HEK293 (cell line): ENCODE results near the gene ACTR3.

ENCODE experiments used
- CTCF ChIA-PET: fragments of 350-600 bp; formaldehyde crosslinking; extraction: SDS; loops from one replicate; lab custom pipeline; 2021; ENCODE audit warnings: antibody characterized with exemption; lab: Yijun Ruan, JAX
- POLR2A ChIA-PET: fragments of 300-600 bp; formaldehyde crosslinking; extraction: SDS; loops from one replicate; lab custom pipeline; 2020; ENCODE audit warnings: antibody characterized with exemption, inconsistent platforms; lab: Yijun Ruan, JAX
- H3K27ac ChIP-seq: fragments of 200-500 bp; sonication (Bioruptor generic); 2 replicates; pipeline ENCODE4 v1.5.1; 2014; ENCODE audit warnings: low read depth, low read length, control low read depth, inconsistent platforms; ENCODE audit errors: extremely low read depth
- H3K36me3 ChIP-seq, 2 experiments: fragments of 200-500 bp in 1 of 2; sonication (Bioruptor generic) in 1 of 2; 1 replicate in 1 of 2; 2 replicates in 1 of 2; pipeline ENCODE4 v1.5.1; 2014 to 2017; ENCODE audit warnings: inconsistent platforms in 2 of 2, low read length in 2 of 2; ENCODE audit not compliant: control insufficient read depth in 2 of 2, insufficient read depth in 1 of 2
- H3K4me1 ChIP-seq: fragments of 200-500 bp; sonication (Bioruptor generic); 2 replicates; pipeline ENCODE4 v1.5.1; 2014; ENCODE audit warnings: mild to moderate bottlenecking, low read length, inconsistent platforms; ENCODE audit not compliant: control insufficient read depth, insufficient read depth
- H3K4me3 ChIP-seq: 2 replicates; pipeline ENCODE4 v1.5.1; 2011; ENCODE audit warnings: low read depth, mild to moderate bottlenecking, control low read depth, low read length, moderate library complexity
- H3K9me3 ChIP-seq: fragments of 200-500 bp; sonication (Bioruptor generic); 2 replicates; pipeline ENCODE4 v1.5.1; 2014; ENCODE audit warnings: low read depth, low read length, inconsistent platforms; ENCODE audit not compliant: control insufficient read depth, insufficient read depth
- FEZF1 ChIP-seq: fragments of 450-650 bp; formaldehyde crosslinking; IDR thresholded peaks from 2 replicates; pipeline ENCODE4 v1.5.1; 2016; ENCODE audit warnings: missing biosample characterization, missing genetic modification characterization
- HIC1 ChIP-seq: fragments of 450-650 bp; formaldehyde crosslinking; IDR thresholded peaks from 2 replicates; pipeline ENCODE4 v1.5.1; 2016; ENCODE audit warnings: missing biosample characterization, missing genetic modification characterization
- KLF16 ChIP-seq: fragments of 450-650 bp; formaldehyde crosslinking; IDR thresholded peaks from 2 replicates; pipeline ENCODE4 v1.5.1; 2017; ENCODE audit warnings: missing biosample characterization, missing genetic modification characterization
- MZF1 ChIP-seq: fragments of 450-650 bp; formaldehyde crosslinking; IDR thresholded peaks from 2 replicates; pipeline ENCODE4 v1.5.1; 2017; ENCODE audit warnings: missing biosample characterization, missing genetic modification characterization, borderline replicate concordance
- PRDM1 ChIP-seq: fragments of 450-650 bp; formaldehyde crosslinking; IDR thresholded peaks from 2 replicates; pipeline ENCODE4; 2016; ENCODE audit warnings: missing biosample characterization, missing genetic modification characterization
- RBAK ChIP-seq: fragments of 450-650 bp; formaldehyde crosslinking; IDR thresholded peaks from 2 replicates; pipeline ENCODE4 v1.5.1; 2016; ENCODE audit warnings: missing biosample characterization, missing genetic modification characterization
- SALL2 ChIP-seq: fragments of 450-650 bp; formaldehyde crosslinking; IDR thresholded peaks from 2 replicates; pipeline ENCODE4 v1.5.0; 2017; ENCODE audit warnings: missing biosample characterization, mild to moderate bottlenecking, missing genetic modification characterization, borderline replicate concordance
- SCRT2 ChIP-seq: fragments of 450-650 bp; formaldehyde crosslinking; IDR thresholded peaks from 2 replicates; pipeline ENCODE4 v1.5.1; 2016; ENCODE audit warnings: missing biosample characterization, missing genetic modification characterization
- ZBTB20 ChIP-seq: fragments of 450-650 bp; formaldehyde crosslinking; IDR thresholded peaks from 2 replicates; pipeline ENCODE4 v1.5.1; 2016; ENCODE audit warnings: missing biosample characterization, missing genetic modification characterization
- ZBTB7A ChIP-seq: fragments of 450-650 bp; formaldehyde crosslinking; IDR thresholded peaks from 2 replicates; pipeline ENCODE4 v1.5.1; 2016; ENCODE audit warnings: low read depth, missing biosample characterization, missing genetic modification characterization
- ZEB2 ChIP-seq: fragments of 450-650 bp; formaldehyde crosslinking; IDR thresholded peaks from 2 replicates; pipeline ENCODE4 v1.5.1; 2016; ENCODE audit warnings: missing biosample characterization, missing genetic modification characterization
- ZFP41 ChIP-seq: fragments of 450-650 bp; formaldehyde crosslinking; IDR thresholded peaks from 2 replicates; pipeline ENCODE4 v1.5.1; 2016; ENCODE audit warnings: missing biosample characterization, missing genetic modification characterization, borderline replicate concordance
- ZNF10 ChIP-seq: fragments of 450-650 bp; formaldehyde crosslinking; IDR thresholded peaks from 2 replicates; pipeline ENCODE4 v1.5.1; 2017; ENCODE audit warnings: missing biosample characterization, missing genetic modification characterization
- ZNF121 ChIP-seq: fragments of 450-650 bp; formaldehyde crosslinking; IDR thresholded peaks from 2 replicates; pipeline ENCODE4 v1.5.1; 2016; ENCODE audit warnings: missing biosample characterization, missing genetic modification characterization
- ZNF266 ChIP-seq: fragments of 450-650 bp; formaldehyde crosslinking; IDR thresholded peaks from 2 replicates; pipeline ENCODE4 v1.5.1; 2016; ENCODE audit warnings: missing biosample characterization, missing genetic modification characterization, low read depth
- ZNF274 ChIP-seq, 2 experiments: fragments of 200-500 bp in 1 of 2; fragments of 450-650 bp in 1 of 2; sonication (Bioruptor generic) in 1 of 2; formaldehyde crosslinking in 1 of 2; IDR thresholded peaks; 2 replicates each; pipeline versions ENCODE4 v1.5.1 to v1.6.1; 2014 to 2016; ENCODE audit warnings: borderline replicate concordance in 1 of 2, inconsistent platforms in 1 of 2, low read length in 1 of 2, missing biosample characterization in 1 of 2, missing genetic modification characterization in 1 of 2
- ZNF366 ChIP-seq: fragments of 450-650 bp; formaldehyde crosslinking; conservative IDR thresholded peaks from 2 replicates; pipeline ENCODE4 v1.5.1; 2016; ENCODE audit warnings: missing biosample characterization, missing genetic modification characterization
- ZNF394 ChIP-seq: fragments of 450-650 bp; formaldehyde crosslinking; IDR thresholded peaks from 2 replicates; pipeline ENCODE4 v1.5.1; 2016; ENCODE audit warnings: missing biosample characterization, missing genetic modification characterization, mild to moderate bottlenecking, moderate library complexity, borderline replicate concordance
- ZNF549 ChIP-seq: fragments of 450-650 bp; IDR thresholded peaks from 2 replicates; pipeline ENCODE4 v1.5.1; 2018; ENCODE audit warnings: missing biosample characterization, missing genetic modification characterization, mild to moderate bottlenecking, inconsistent platforms, moderate library complexity
- ZNF596 ChIP-seq: fragments of 450-650 bp; IDR thresholded peaks from 2 replicates; pipeline ENCODE4 v1.5.0; 2018; ENCODE audit warnings: missing biosample characterization, mild to moderate bottlenecking, missing genetic modification characterization, moderate library complexity
- ZNF639 ChIP-seq: fragments of 450-650 bp; formaldehyde crosslinking; IDR thresholded peaks from 2 replicates; pipeline ENCODE4 v1.5.1; 2016; ENCODE audit warnings: missing biosample characterization, missing genetic modification characterization
- ZNF645 ChIP-seq: fragments of 450-650 bp; formaldehyde crosslinking; IDR thresholded peaks from 2 replicates; pipeline ENCODE4; 2016; ENCODE audit warnings: missing biosample characterization, missing genetic modification characterization
- ZNF707 ChIP-seq: fragments of 450-650 bp; formaldehyde crosslinking; IDR thresholded peaks from 2 replicates; pipeline ENCODE4 v1.5.1; 2016; ENCODE audit warnings: missing biosample characterization, missing genetic modification characterization
- ZNF777 ChIP-seq: fragments of 450-650 bp; formaldehyde crosslinking; IDR thresholded peaks from 2 replicates; pipeline ENCODE4 v1.5.1; 2017; ENCODE audit warnings: missing biosample characterization, missing genetic modification characterization, borderline replicate concordance
- TF ChIP-seq, protein P1 (sequence below): fragments of 450-650 bp; formaldehyde crosslinking; IDR thresholded peaks from 2 replicates; pipeline ENCODE4 v1.5.1; 2016; ENCODE audit warnings: missing biosample characterization, missing genetic modification characterization

Gene ACTR3

GRCh38 chr2:113875135-113875534 lies 14.8 kb upstream of the ACTR3 start:
- Histone ChIP-seq H3K27ac (no peak overlapping the region), H3K36me3 (no peaks in the 10 kb centered on the region), H3K9me3 (no peaks in the 10 kb centered on the region), H3K4me3 (no peak overlapping the region), H3K4me1 (peaks cover 26% of the 10 kb centered on the region)
- CTCF ChIA-PET: no interaction called here
- no peak for TF ChIP-seq ZNF266
- no peak for TF ChIP-seq ZNF639
- no peak for TF ChIP-seq FEZF1 (tag by site-specific recombination)
- POLR2A ChIA-PET: interaction anchor here (2.9 kb wide), 1 partner anchor 119 kb away, joined by 16 read pairs; the partner anchor contains the start of gene SLC35F5

DNA sequence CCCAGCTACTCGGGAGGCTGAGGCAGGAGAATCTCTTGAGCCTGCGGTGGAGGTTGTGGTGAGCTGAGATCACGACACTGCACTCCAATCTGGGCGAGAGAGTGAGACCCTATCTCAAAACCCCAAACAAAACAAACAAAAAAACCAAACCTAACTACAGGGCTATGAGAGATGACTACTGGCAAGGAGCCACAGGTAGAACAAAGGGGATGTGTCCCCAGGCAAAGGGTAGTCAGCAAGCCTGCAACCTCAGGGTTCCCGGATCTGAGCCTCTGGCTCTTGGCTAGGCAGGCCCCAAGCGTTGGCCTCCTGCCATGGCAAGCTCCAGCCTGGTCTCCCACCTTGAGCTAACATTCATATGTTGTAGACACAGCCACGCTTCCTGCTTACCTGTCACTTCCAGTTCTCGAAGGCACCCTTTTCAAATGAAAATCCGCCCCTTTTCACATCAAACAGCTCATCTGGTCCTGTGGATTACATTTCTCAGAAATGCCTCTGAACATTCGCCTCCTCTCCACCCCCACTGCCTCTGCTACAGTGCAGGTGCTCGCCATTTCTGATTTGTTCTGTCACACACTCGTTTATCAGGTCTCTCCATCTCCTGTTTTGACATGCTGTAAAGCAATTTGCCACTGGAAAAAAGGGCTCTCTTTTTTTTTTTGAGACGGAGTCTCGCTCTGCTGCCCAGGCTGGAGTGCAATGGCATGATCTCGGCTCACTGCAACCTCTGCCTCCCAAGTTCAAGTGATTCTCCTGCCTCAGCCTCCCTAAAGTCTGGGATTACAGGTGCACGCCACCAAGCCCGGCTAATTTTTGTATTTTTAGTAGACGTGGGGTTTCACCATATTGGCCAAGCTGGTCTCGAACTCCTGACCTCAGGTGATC lies 13.1 kb upstream of the ACTR3 start:
- CTCF ChIA-PET: interaction anchor here (1.0 to 1.5 kb wide), 3 partner anchors 16 to 273 kb away, joined by 3 to 6 read pairs (median 5); no protein-coding TSS in a partner anchor
- H3K9me3 ChIP-seq: no peaks in the 10 kb centered on the region
- TF ChIP-seq SALL2 (no peak), SCRT2 (peak; percentile 53), ZBTB7A (tag by site-specific recombination) (no peak), ZNF549 (tag by site-specific recombination) (no peak), ZBTB20 (tag by site-specific recombination) (0 out of 2 replicates have a peak, but pooled peaks have one; percentile 24), ZNF121 (tag by site-specific recombination) (no peak), KLF16 (tag by site-specific recombination) (no peak), RBAK (tag by site-specific recombination) (no peak), ZEB2 (tag by site-specific recombination) (no peak), ZNF777 (tag by site-specific recombination) (no peak), ZNF596 (tag by site-specific recombination) (no peak), ZNF707 (tag by site-specific recombination) (no peak), ZNF645 (tag by site-specific recombination) (no peak), ZFP41 (tag by site-specific recombination) (no peak), ZNF366 (tag by site-specific recombination) (no peak), ZNF394 (no peak), PRDM1 (tag by site-specific recombination) (no peak), HIC1 (tag by site-specific recombination) (no peak), ZNF10 (no peak), ZNF274 (IDR thresholded peaks at IDR 0.05; ENCODE audit: low read length) (no peak), ZNF274 (tag by site-specific recombination; IDR thresholded peaks at IDR 0.05; ENCODE audit: borderline replicate concordance) (no peak), MZF1 (no peak)
- TF ChIP-seq, protein P1, sequence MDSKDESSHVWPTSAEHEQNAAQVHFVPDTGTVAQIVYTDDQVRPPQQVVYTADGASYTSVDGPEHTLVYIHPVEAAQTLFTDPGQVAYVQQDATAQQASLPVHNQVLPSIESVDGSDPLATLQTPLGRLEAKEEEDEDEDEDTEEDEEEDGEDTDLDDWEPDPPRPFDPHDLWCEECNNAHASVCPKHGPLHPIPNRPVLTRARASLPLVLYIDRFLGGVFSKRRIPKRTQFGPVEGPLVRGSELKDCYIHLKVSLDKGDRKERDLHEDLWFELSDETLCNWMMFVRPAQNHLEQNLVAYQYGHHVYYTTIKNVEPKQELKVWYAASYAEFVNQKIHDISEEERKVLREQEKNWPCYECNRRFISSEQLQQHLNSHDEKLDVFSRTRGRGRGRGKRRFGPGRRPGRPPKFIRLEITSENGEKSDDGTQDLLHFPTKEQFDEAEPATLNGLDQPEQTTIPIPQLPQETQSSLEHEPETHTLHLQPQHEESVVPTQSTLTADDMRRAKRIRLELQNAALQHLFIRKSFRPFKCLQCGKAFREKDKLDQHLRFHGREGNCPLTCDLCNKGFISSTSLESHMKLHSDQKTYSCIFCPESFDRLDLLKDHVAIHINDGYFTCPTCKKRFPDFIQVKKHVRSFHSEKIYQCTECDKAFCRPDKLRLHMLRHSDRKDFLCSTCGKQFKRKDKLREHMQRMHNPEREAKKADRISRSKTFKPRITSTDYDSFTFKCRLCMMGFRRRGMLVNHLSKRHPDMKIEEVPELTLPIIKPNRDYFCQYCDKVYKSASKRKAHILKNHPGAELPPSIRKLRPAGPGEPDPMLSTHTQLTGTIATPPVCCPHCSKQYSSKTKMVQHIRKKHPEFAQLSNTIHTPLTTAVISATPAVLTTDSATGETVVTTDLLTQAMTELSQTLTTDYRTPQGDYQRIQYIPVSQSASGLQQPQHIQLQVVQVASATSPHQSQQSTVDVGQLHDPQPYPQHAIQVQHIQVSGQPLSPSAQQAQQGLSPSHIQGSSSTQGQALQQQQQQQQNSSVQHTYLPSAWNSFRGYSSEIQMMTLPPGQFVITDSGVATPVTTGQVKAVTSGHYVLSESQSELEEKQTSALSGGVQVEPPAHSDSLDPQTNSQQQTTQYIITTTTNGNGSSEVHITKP (tag by site-specific recombination): peak; percentile 25; the same call in 1 of the 2 replicates

More for the DNA sequence above, 13.1 kb upstream of the ACTR3 start:
- no peaks in the 10 kb centered on the region for H3K36me3 ChIP-seq
- POLR2A ChIA-PET: interaction anchor here (1.0 to 2.9 kb wide), 3 partner anchors 13 to 120 kb away, joined by 3 to 16 read pairs (median 7); partner anchors contain the start of genes ACTR3 and SLC35F5
- H3K27ac ChIP-seq: peak overlapping the region; percentile 67
- no peak overlapping the region for H3K4me3 ChIP-seq
- peaks cover 26% of the 10 kb centered on the region for H3K4me1 ChIP-seq
